Mesothelial cell of epicardium (in vitro differentiated cells): Measurements from ENCODE around the gene CRELD1. TPM values are rescaled to one million over a fixed set of nuclear protein-coding genes. Genes with fewer than 3 reads are reported as not detected.
A peak's percentile ranks its signal among the peaks of the same experiment; 100 is the strongest.

Experiments used
- DNase-seq, 2 experiments: peaks; one replicate each; pipeline ENCODE4 v3.0.0; 2021; ENCODE audit warnings: low spot score in 2 of 2; ENCODE audit not compliant: unreplicated experiment in 2 of 2
- H3K27ac Mint-ChIP-seq: 2 replicates; pipeline ENCODE4 v1.8.0; 2021; ENCODE audit warnings: mixed read lengths
- H3K27me3 Mint-ChIP-seq: 2 replicates; pipeline ENCODE4 v1.8.0; 2021; ENCODE audit warnings: low read depth, mixed read lengths
- H3K36me3 Mint-ChIP-seq: 2 replicates; pipeline ENCODE4 v1.8.0; 2021; ENCODE audit warnings: mixed read lengths
- H3K4me1 Mint-ChIP-seq: 2 replicates; pipeline ENCODE4 v1.8.0; 2021; ENCODE audit warnings: mixed read lengths
- H3K4me3 Mint-ChIP-seq: 2 replicates; pipeline ENCODE4 v1.8.0; 2021; ENCODE audit warnings: mild to moderate bottlenecking, moderate library complexity, mixed read lengths
- H3K9me3 Mint-ChIP-seq: 2 replicates; pipeline ENCODE4 v1.8.0; 2021; ENCODE audit warnings: mixed read lengths
- total RNA-seq: library from RNA; stranded (reverse); gene quantifications from 3 replicates; pipeline ENCODE4 v1.2.1, GENCODE V29; 2021
- TF ChIP-seq, protein P1 (sequence below): fragments of 200-600 bp; sonication (generic); IDR thresholded peaks from one replicate; pipeline ENCODE4 v1.5.0; 2021; ENCODE audit warnings: antibody characterized with exemption; ENCODE audit not compliant: unreplicated experiment

The CRELD1 gene
- total RNA-seq, 1 donor from 2014 or later: 39.8 TPM

DNA sequence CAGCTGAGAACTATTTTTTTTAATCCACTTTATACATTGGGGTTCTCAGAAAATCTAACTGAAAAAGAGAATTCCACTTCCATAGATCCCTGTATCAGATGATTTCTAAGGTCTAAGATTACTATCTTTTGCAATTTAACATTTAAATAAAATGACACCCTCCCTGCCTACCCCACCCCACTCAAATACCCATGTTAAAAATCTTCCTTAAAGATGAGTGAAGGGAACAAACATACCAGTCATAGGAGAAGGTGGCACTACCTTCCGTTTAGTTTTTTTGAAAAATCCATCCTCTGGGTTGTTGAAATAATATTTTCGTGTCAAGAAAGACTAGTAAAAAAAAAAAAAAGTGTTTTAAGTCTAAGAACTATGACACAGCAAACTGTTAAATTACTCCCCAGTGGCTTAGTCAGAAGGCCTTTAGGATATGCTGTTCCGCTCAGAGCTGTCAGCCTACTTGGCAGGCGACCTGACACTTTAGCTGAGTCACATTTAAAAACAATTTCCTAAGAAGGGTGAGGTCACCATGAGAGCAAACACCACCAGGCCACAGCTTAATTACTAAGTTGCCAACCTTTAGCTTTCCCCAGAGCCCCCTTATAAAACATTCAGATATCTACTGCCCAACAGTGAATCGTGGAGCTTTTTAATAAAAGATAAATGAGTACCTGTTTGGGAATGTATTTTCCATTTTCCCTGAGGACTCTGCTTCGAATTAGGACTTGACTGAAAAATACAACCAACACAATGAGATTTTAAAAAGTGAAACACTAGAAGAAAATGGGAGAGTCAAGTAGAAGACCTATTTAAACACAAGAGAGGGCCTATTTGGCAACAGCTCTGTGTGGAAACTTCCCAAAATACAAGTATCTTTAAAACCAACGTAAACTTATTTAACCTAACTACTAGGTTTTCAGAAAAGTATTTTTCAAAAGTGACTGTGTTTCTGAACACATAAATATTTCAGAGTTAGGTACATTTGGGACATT, 43.4 kb downstream of the CRELD1 start:
- no peaks in the 10 kb centered on the region for H3K27me3 Mint-ChIP-seq
- DNase-seq: no peak
- TF ChIP-seq, protein P1, sequence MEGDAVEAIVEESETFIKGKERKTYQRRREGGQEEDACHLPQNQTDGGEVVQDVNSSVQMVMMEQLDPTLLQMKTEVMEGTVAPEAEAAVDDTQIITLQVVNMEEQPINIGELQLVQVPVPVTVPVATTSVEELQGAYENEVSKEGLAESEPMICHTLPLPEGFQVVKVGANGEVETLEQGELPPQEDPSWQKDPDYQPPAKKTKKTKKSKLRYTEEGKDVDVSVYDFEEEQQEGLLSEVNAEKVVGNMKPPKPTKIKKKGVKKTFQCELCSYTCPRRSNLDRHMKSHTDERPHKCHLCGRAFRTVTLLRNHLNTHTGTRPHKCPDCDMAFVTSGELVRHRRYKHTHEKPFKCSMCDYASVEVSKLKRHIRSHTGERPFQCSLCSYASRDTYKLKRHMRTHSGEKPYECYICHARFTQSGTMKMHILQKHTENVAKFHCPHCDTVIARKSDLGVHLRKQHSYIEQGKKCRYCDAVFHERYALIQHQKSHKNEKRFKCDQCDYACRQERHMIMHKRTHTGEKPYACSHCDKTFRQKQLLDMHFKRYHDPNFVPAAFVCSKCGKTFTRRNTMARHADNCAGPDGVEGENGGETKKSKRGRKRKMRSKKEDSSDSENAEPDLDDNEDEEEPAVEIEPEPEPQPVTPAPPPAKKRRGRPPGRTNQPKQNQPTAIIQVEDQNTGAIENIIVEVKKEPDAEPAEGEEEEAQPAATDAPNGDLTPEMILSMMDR: no peak
- H3K4me3 Mint-ChIP-seq: no peak overlapping the region
- no peak overlapping the region for H3K27ac Mint-ChIP-seq
- H3K9me3 Mint-ChIP-seq: no peaks in the 10 kb centered on the region
- H3K4me1 Mint-ChIP-seq: no peaks in the 10 kb centered on the region
- peaks cover 22% of the 10 kb centered on the region for H3K36me3 Mint-ChIP-seq

DNA sequence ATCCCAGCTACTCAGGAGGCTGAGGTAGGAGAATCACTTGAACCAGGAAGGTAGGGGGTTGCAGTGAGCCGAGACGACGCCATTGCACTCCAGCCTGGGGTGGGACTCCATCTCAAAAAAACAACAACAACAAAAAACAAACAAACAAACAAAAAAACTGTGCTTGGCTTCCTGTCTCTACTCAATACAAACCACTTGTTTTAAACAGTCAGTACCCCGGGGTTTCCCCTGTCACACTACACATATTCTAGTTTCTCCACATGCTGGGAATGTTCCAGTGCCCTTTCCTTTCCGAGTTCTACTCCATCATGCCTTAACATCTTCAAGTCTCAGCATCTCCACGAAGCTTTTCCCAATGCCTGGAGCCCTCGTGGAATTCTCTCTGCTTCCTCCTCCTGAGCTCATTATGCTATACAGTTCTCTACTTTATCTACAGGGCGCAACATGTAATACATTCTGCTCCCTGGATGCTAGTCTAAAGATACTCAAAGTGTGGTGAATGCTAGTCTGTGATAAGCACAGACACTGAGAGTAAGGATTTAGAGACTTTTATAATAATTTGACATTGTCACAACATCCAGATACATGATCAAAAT, 45.2 kb downstream of the CRELD1 start:
- TF ChIP-seq, protein P1: no peak
- Mint-ChIP-seq H3K4me3 (no peak overlapping the region), H3K4me1 (no peaks in the 10 kb centered on the region), H3K27ac (no peak overlapping the region), H3K27me3 (no peaks in the 10 kb centered on the region), H3K36me3 (peaks cover 17% of the 10 kb centered on the region), H3K9me3 (no peaks in the 10 kb centered on the region)
- no peak for DNase-seq

DNA sequence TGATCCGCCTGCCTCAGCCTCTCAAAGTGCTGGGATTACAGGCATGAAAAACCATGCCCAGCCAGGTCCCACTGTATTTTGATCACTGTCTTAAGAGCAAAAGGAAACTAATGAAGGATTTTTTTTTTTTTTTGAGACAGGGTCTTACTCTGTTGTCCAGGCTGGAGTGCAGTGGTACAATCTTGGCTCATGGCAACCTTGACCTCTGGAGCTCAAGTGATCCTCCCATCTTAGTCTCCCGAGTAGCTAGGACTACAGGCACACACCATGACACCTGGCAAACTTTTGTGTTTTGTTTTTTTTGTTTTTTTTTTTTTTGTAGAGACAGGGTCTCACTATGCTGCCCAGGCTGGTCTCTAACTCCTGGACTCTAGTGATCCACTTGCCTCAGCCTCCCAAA, 46.6 kb downstream of the CRELD1 start:
- peaks cover 9% of the 10 kb centered on the region for H3K36me3 Mint-ChIP-seq
- no peak overlapping the region for H3K27ac Mint-ChIP-seq
- DNase-seq: no peak
- TF ChIP-seq, protein P1: no peak
- H3K4me3 Mint-ChIP-seq: no peak overlapping the region
- no peaks in the 10 kb centered on the region for H3K27me3 Mint-ChIP-seq
- H3K9me3 Mint-ChIP-seq: no peaks in the 10 kb centered on the region
- H3K4me1 Mint-ChIP-seq: no peaks in the 10 kb centered on the region

DNA sequence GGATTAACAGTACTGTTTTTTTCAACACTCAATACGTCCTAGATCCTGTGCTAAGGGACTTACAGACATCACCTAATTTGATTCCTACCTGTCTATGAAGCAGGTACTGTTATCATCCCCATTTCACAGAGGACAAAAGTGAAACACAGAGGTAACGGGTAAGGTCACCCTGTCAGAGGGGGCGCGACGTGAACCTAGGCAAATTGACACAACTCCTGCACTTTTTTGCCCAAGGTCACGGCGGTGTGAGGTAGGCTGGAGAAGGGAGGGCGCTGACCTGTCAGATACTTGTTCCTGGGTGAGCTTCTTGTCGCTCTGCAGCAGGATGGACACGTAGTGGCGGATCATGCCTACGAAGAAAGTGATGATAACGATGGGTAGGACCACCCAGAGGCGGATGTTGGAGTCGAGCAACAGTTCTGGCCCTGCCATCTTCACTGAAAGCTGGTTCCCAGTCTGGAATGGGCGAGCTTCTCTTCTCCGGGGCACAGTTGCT, 52.6 kb downstream of the CRELD1 start:
- Mint-ChIP-seq H3K36me3 (no peaks in the 10 kb centered on the region), H3K4me3 (peak overlapping the region; percentile 96), H3K9me3 (no peaks in the 10 kb centered on the region), H3K27ac (peak overlapping the region; percentile 96), H3K4me1 (peaks cover 24% of the 10 kb centered on the region), H3K27me3 (no peaks in the 10 kb centered on the region)
- TF ChIP-seq, protein P1: no peak
- no peak for DNase-seq

DNA sequence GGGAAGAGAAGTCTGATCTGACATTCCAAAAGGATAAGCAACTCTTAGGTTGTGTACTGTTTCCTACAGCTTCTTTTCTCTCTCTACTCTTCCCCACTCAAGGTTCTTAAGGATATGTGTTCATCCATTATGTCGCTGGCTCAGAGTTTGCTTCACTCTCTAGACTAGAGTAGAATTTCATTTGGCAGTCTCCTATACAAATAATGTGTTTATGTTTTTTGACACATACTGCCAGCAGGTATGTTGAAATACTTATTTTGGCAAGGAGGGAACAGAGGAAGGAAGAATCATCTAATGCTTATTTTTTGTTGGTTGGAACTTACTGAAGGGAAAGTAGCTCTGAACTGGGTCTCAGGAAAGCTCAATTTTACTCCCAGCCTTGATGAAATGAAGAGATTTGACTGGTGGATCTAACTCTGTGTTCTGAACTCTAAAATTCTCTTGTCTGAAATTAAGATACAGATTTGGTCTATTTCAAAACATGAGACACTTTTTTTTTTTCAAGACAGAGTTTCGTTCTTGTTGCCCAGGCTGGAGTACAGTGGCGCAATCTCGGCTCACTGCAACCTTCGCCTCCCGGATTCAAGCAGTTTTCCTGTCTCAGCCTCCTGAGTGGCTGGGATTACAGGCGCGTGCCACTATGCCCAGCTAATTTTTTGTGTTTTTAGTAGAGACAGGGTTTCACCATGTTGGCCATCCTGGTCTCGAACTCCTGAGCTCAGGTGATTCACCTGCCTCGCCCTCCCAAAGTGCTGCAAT, 60.6 kb downstream of the CRELD1 start:
- no peak for DNase-seq
- Mint-ChIP-seq H3K27me3 (no peaks in the 10 kb centered on the region), H3K4me1 (no peaks in the 10 kb centered on the region), H3K4me3 (no peak overlapping the region), H3K36me3 (peaks cover 5% of the 10 kb centered on the region), H3K9me3 (no peaks in the 10 kb centered on the region), H3K27ac (no peak overlapping the region)
- TF ChIP-seq, protein P1: no peak
